Prostate gland (tissue), 2 donors: ENCODE data around the gene ADARB2.

ENCODE experiments used
- POLR2A ChIP-seq: fragments of 450-650 bp; IDR thresholded peaks from one replicate; pipeline ENCODE4 v1.6.1; 2016; ENCODE audit warnings: antibody characterized with exemption, mild to moderate bottlenecking
- POLR2AphosphoS5 ChIP-seq: sonication (generic); formaldehyde crosslinking; IDR thresholded peaks from one replicate; pipeline ENCODE4 v1.6.1; 2017; ENCODE audit warnings: antibody characterized with exemption
- TF ChIP-seq, protein P1 (sequence below), 4 experiments: fragments of 200-600 bp in 2 of 4; fragments of 450-650 bp in 2 of 4; sonication (generic) in 2 of 4; IDR thresholded peaks; 1 replicate in 3 of 4; 2 replicates in 1 of 4; pipeline ENCODE4 v1.5.1; 2016 to 2019; ENCODE audit warnings: antibody characterized with exemption in 4 of 4, mild to moderate bottlenecking in 2 of 4, moderate library complexity in 2 of 4

DNA sequence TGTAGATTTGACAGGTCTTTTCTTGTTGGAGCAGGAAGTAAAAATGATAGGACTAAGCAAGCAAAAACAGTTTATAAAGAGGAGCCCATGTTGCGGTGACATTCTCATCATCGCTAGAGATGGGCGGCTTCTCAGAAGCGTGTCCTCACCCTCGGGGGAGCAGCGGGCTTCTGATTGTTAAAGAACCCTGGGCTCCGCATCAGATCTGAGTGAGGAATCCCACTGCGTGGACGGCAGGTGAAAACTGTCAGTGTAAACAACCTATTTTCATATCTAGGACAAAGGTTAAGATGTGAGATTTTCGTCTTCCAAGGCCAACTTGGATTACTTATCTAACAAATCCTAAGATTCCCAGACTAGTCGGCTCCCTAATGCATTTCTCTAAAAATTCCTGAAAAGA is 177.6 kb downstream of the ADARB2 start:
- TF ChIP-seq, protein P1, sequence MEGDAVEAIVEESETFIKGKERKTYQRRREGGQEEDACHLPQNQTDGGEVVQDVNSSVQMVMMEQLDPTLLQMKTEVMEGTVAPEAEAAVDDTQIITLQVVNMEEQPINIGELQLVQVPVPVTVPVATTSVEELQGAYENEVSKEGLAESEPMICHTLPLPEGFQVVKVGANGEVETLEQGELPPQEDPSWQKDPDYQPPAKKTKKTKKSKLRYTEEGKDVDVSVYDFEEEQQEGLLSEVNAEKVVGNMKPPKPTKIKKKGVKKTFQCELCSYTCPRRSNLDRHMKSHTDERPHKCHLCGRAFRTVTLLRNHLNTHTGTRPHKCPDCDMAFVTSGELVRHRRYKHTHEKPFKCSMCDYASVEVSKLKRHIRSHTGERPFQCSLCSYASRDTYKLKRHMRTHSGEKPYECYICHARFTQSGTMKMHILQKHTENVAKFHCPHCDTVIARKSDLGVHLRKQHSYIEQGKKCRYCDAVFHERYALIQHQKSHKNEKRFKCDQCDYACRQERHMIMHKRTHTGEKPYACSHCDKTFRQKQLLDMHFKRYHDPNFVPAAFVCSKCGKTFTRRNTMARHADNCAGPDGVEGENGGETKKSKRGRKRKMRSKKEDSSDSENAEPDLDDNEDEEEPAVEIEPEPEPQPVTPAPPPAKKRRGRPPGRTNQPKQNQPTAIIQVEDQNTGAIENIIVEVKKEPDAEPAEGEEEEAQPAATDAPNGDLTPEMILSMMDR (IDR thresholded peaks at IDR 0.05), result no peak
- TF ChIP-seq POLR2AphosphoS5 (no peak), POLR2A (no peak)
